Memory B cell (primary cell): ENCODE measurements around the gene KAZALD1.

Source experiments
- ATAC-seq: fragments of 150-1000 bp; cut with Tn5 transposase; 2 replicates; pipeline ENCODE4 v1.10.0; 2021; ENCODE audit warnings: low read depth, mild to moderate bottlenecking, moderate library complexity
- DNase-seq, 2 donors: peaks; one replicate each; pipeline ENCODE4 v3.0.0; 2022; ENCODE audit warnings: low spot score in 2 of 2
- H3K27ac Mint-ChIP-seq: one replicate; pipeline ENCODE4 v1.8.0; 2022; ENCODE audit warnings: mild to moderate bottlenecking, moderate library complexity, mixed read lengths
- H3K27me3 Mint-ChIP-seq: one replicate; pipeline ENCODE4 v1.8.0; 2022; ENCODE audit warnings: mixed read lengths
- H3K36me3 Mint-ChIP-seq: one replicate; pipeline ENCODE4 v1.8.0; 2022; ENCODE audit warnings: mild to moderate bottlenecking, mixed read lengths
- H3K4me1 Mint-ChIP-seq: one replicate; pipeline ENCODE4 v1.8.0; 2022; ENCODE audit warnings: mixed read lengths
- H3K4me3 Mint-ChIP-seq: one replicate; pipeline ENCODE4 v1.8.0; 2022; ENCODE audit warnings: mild to moderate bottlenecking, moderate library complexity, mixed read lengths
- H3K9me3 Mint-ChIP-seq: one replicate; pipeline ENCODE4 v1.8.0; 2022; ENCODE audit warnings: mixed read lengths

The KAZALD1 gene

GRCh38 chr10:101096378-101096777, 34.6 kb downstream of the KAZALD1 start:
- no peaks in the 10 kb centered on the region for H3K36me3 Mint-ChIP-seq
- peaks cover 24% of the 10 kb centered on the region for H3K27me3 Mint-ChIP-seq
- ATAC-seq (no peak), DNase-seq (no peak)
- no peak overlapping the region for H3K27ac Mint-ChIP-seq
- peaks cover 4% of the 10 kb centered on the region for H3K9me3 Mint-ChIP-seq
- no peak overlapping the region for H3K4me3 Mint-ChIP-seq
- H3K4me1 Mint-ChIP-seq = peaks cover 4% of the 10 kb centered on the region

- ATAC-seq (no peak), DNase-seq (no peak)
- Mint-ChIP-seq H3K27me3 (peaks cover 31% of the 10 kb centered on the region), H3K9me3 (peaks cover 4% of the 10 kb centered on the region), H3K27ac (no peak overlapping the region), H3K36me3 (no peaks in the 10 kb centered on the region), H3K4me1 (peaks cover 4% of the 10 kb centered on the region), H3K4me3 (no peak overlapping the region)
Observed at GRCh38 chr10:101097881-101098280, 36.1 kb downstream of the KAZALD1 start.

GRCh38 chr10:101099901-101100300, 38.1 kb downstream of the KAZALD1 start:
- H3K27me3 Mint-ChIP-seq = peaks cover 29% of the 10 kb centered on the region
- no peak for ATAC-seq
- no peak overlapping the region for H3K27ac Mint-ChIP-seq
- peaks cover 4% of the 10 kb centered on the region for H3K9me3 Mint-ChIP-seq
- peaks cover 4% of the 10 kb centered on the region for H3K4me1 Mint-ChIP-seq
- DNase-seq = no peak
- no peaks in the 10 kb centered on the region for H3K36me3 Mint-ChIP-seq
- H3K4me3 Mint-ChIP-seq = no peak overlapping the region

- no peaks in the 10 kb centered on the region for H3K4me1 Mint-ChIP-seq
- no peak overlapping the region for H3K4me3 Mint-ChIP-seq
- H3K36me3 Mint-ChIP-seq = no peaks in the 10 kb centered on the region
- H3K27ac Mint-ChIP-seq = no peak overlapping the region
- H3K27me3 Mint-ChIP-seq = peaks cover 26% of the 10 kb centered on the region
- ATAC-seq = no peak
- peaks cover 4% of the 10 kb centered on the region for H3K9me3 Mint-ChIP-seq
- no peak for DNase-seq
Observed at GRCh38 chr10:101101372-101101881, 39.6 kb downstream of the KAZALD1 start.

- Mint-ChIP-seq H3K4me1 (no peaks in the 10 kb centered on the region), H3K4me3 (no peak overlapping the region), H3K36me3 (no peaks in the 10 kb centered on the region), H3K9me3 (peaks cover 4% of the 10 kb centered on the region), H3K27ac (no peak overlapping the region), H3K27me3 (peaks cover 34% of the 10 kb centered on the region)
- DNase-seq (no peak), ATAC-seq (no peak)
Observed at GRCh38 chr10:101103430-101103829, 41.6 kb downstream of the KAZALD1 start.

GRCh38 chr10:101106351-101106750, 44.6 kb downstream of the KAZALD1 start:
- Mint-ChIP-seq H3K4me3 (no peak overlapping the region), H3K27ac (no peak overlapping the region), H3K9me3 (no peaks in the 10 kb centered on the region), H3K27me3 (peaks cover 25% of the 10 kb centered on the region), H3K4me1 (no peaks in the 10 kb centered on the region), H3K36me3 (no peaks in the 10 kb centered on the region)
- no peak for ATAC-seq
- DNase-seq = no peak

- Mint-ChIP-seq H3K9me3 (no peaks in the 10 kb centered on the region), H3K36me3 (no peaks in the 10 kb centered on the region), H3K27ac (no peak overlapping the region), H3K4me3 (no peak overlapping the region), H3K4me1 (no peaks in the 10 kb centered on the region), H3K27me3 (peaks cover 25% of the 10 kb centered on the region)
- no peak for ATAC-seq
- DNase-seq = no peak
Observed at GRCh38 chr10:101107771-101108170, 46.0 kb downstream of the KAZALD1 start.

- no peak for DNase-seq
- Mint-ChIP-seq H3K4me3 (no peak overlapping the region), H3K27me3 (peaks cover 32% of the 10 kb centered on the region), H3K36me3 (no peaks in the 10 kb centered on the region), H3K9me3 (no peaks in the 10 kb centered on the region), H3K4me1 (no peaks in the 10 kb centered on the region), H3K27ac (no peak overlapping the region)
- no peak for ATAC-seq
Observed at GRCh38 chr10:101110856-101111523, 49.2 kb downstream of the KAZALD1 start.

GRCh38 chr10:101111547-101111946, 49.8 kb downstream of the KAZALD1 start:
- no peak overlapping the region for H3K4me3 Mint-ChIP-seq
- H3K9me3 Mint-ChIP-seq = no peaks in the 10 kb centered on the region
- H3K27me3 Mint-ChIP-seq = peaks cover 29% of the 10 kb centered on the region
- DNase-seq (no peak), ATAC-seq (no peak)
- no peak overlapping the region for H3K27ac Mint-ChIP-seq
- H3K4me1 Mint-ChIP-seq = no peaks in the 10 kb centered on the region
- no peaks in the 10 kb centered on the region for H3K36me3 Mint-ChIP-seq

- H3K4me1 Mint-ChIP-seq = no peaks in the 10 kb centered on the region
- H3K9me3 Mint-ChIP-seq = no peaks in the 10 kb centered on the region
- no peak overlapping the region for H3K27ac Mint-ChIP-seq
- ATAC-seq (no peak), DNase-seq (no peak)
- H3K36me3 Mint-ChIP-seq = no peaks in the 10 kb centered on the region
- H3K4me3 Mint-ChIP-seq = no peak overlapping the region
- H3K27me3 Mint-ChIP-seq = peaks cover 22% of the 10 kb centered on the region
Observed at GRCh38 chr10:101112799-101113594, 51.2 kb downstream of the KAZALD1 start.

- Mint-ChIP-seq H3K4me3 (no peak overlapping the region), H3K27ac (no peak overlapping the region), H3K36me3 (no peaks in the 10 kb centered on the region), H3K27me3 (peaks cover 22% of the 10 kb centered on the region), H3K4me1 (no peaks in the 10 kb centered on the region), H3K9me3 (no peaks in the 10 kb centered on the region)
- DNase-seq (no peak), ATAC-seq (no peak)
Observed at GRCh38 chr10:101113890-101114403, 52.2 kb downstream of the KAZALD1 start.

GRCh38 chr10:101114646-101115045, 52.9 kb downstream of the KAZALD1 start:
- Mint-ChIP-seq H3K4me1 (no peaks in the 10 kb centered on the region), H3K9me3 (no peaks in the 10 kb centered on the region), H3K4me3 (no peak overlapping the region), H3K27ac (no peak overlapping the region), H3K36me3 (no peaks in the 10 kb centered on the region), H3K27me3 (peaks cover 26% of the 10 kb centered on the region)
- ATAC-seq (no peak), DNase-seq (no peak)
